ENCODE measurements around the gene MAB21L2.

MAB21L2 gene

GRCh38 chr4:150598909-150599308 lies 17.0 kb downstream of the MAB21L2 start:
- H3K4me3 ChIP-seq (IDR thresholded peaks at IDR 0.05; ENCODE audit: insufficient read depth, low read depth, low read length), result no peak overlapping the region
- H3K9ac ChIP-seq, result no peak overlapping the region
- no peaks in the 10 kb centered on the region for H3K79me2 ChIP-seq (ENCODE audit: insufficient read depth, low read depth)
- H3K36me3 ChIP-seq (ENCODE audit: insufficient read depth), result no peaks in the 10 kb centered on the region; the same call in 1 of the 2 replicates
- H2AFZ ChIP-seq (ENCODE audit: low read depth), result no peak overlapping the region
- H3K27me3 ChIP-seq (ENCODE audit: insufficient read depth, low read depth), result no peaks in the 10 kb centered on the region
- H3K4me2 ChIP-seq, result no peak overlapping the region
- TF ChIP-seq CTCF (conservative IDR thresholded peaks at IDR 0.05; ENCODE audit: low read depth, low read length), result no peak
- H4K20me1 ChIP-seq (ENCODE audit: insufficient read depth), result no peaks in the 10 kb centered on the region
- H3K4me1 ChIP-seq (ENCODE audit: low read depth, poor library complexity, severe bottlenecking), result no peaks in the 10 kb centered on the region
- no peak overlapping the region for H3K27ac ChIP-seq

GRCh38 chr4:150599547-150599946 lies 17.6 kb downstream of the MAB21L2 start:
- Histone ChIP-seq H3K4me1 (ENCODE audit: low read depth, poor library complexity, severe bottlenecking) (no peaks in the 10 kb centered on the region), H2AFZ (ENCODE audit: low read depth) (no peak overlapping the region)
- TF ChIP-seq CTCF (conservative IDR thresholded peaks at IDR 0.05; ENCODE audit: low read depth, low read length), result no peak

GRCh38 chr4:150600812-150601445 lies 19.0 kb downstream of the MAB21L2 start:
- Histone ChIP-seq H3K9ac (no peak overlapping the region), H3K79me2 (ENCODE audit: insufficient read depth, low read depth) (no peaks in the 10 kb centered on the region), H3K27ac (no peak overlapping the region), H4K20me1 (ENCODE audit: insufficient read depth) (no peaks in the 10 kb centered on the region), H3K36me3 (ENCODE audit: insufficient read depth) (no peaks in the 10 kb centered on the region; the same call in 1 of the 2 replicates), H3K27me3 (ENCODE audit: insufficient read depth, low read depth) (no peaks in the 10 kb centered on the region), H2AFZ (ENCODE audit: low read depth) (no peak overlapping the region), H3K4me3 (IDR thresholded peaks at IDR 0.05; ENCODE audit: insufficient read depth, low read depth, low read length) (no peak overlapping the region), H3K4me1 (ENCODE audit: low read depth, poor library complexity, severe bottlenecking) (no peaks in the 10 kb centered on the region), H3K4me2 (no peak overlapping the region)
- TF ChIP-seq CTCF (conservative IDR thresholded peaks at IDR 0.05; ENCODE audit: low read depth, low read length), result no peak

More at GRCh38 chr4:150599547-150599946, 17.6 kb downstream of the MAB21L2 start:
- no peaks in the 10 kb centered on the region; the same call in 1 of the 2 replicates for H3K36me3 ChIP-seq (ENCODE audit: insufficient read depth)
- H4K20me1 ChIP-seq (ENCODE audit: insufficient read depth), result no peaks in the 10 kb centered on the region
- H3K9ac ChIP-seq, result no peak overlapping the region
- no peak overlapping the region for H3K4me3 ChIP-seq (IDR thresholded peaks at IDR 0.05; ENCODE audit: insufficient read depth, low read depth, low read length)
- H3K27me3 ChIP-seq (ENCODE audit: insufficient read depth, low read depth), result no peaks in the 10 kb centered on the region
- no peak overlapping the region for H3K27ac ChIP-seq
- no peak overlapping the region for H3K4me2 ChIP-seq
- H3K79me2 ChIP-seq (ENCODE audit: insufficient read depth, low read depth), result no peaks in the 10 kb centered on the region

- no peak overlapping the region for H3K4me3 ChIP-seq (IDR thresholded peaks at IDR 0.05; ENCODE audit: insufficient read depth, low read depth, low read length)
- H3K4me1 ChIP-seq (ENCODE audit: low read depth, poor library complexity, severe bottlenecking), result no peaks in the 10 kb centered on the region
- no peaks in the 10 kb centered on the region for H3K36me3 ChIP-seq (ENCODE audit: insufficient read depth)
- TF ChIP-seq CTCF (conservative IDR thresholded peaks at IDR 0.05; ENCODE audit: low read depth, low read length), result no peak
- H2AFZ ChIP-seq (ENCODE audit: low read depth), result no peak overlapping the region
- no peaks in the 10 kb centered on the region for H4K20me1 ChIP-seq (ENCODE audit: insufficient read depth)
- no peak overlapping the region for H3K9ac ChIP-seq
- no peaks in the 10 kb centered on the region for H3K79me2 ChIP-seq (ENCODE audit: insufficient read depth, low read depth)
- no peak overlapping the region for H3K4me2 ChIP-seq
- H3K27me3 ChIP-seq (ENCODE audit: insufficient read depth, low read depth), result no peaks in the 10 kb centered on the region
- H3K27ac ChIP-seq, result no peak overlapping the region
These were observed 27.2 kb downstream of the MAB21L2 start for GRCh38 chr4:150609131-150609530.
